Measurements from ENCODE around the gene CDH23. TPM values are rescaled to one million over a fixed set of nuclear protein-coding genes. Genes with fewer than 3 reads are reported as not detected.

CDH23 gene
- total and polyA plus RNA-seq, 9 of the 15 experiments (the other 6 are each of a cell fraction or from before 2014, with no cell fraction given) = 0.18 to 1.2 (median 0.47) TPM

DNA sequence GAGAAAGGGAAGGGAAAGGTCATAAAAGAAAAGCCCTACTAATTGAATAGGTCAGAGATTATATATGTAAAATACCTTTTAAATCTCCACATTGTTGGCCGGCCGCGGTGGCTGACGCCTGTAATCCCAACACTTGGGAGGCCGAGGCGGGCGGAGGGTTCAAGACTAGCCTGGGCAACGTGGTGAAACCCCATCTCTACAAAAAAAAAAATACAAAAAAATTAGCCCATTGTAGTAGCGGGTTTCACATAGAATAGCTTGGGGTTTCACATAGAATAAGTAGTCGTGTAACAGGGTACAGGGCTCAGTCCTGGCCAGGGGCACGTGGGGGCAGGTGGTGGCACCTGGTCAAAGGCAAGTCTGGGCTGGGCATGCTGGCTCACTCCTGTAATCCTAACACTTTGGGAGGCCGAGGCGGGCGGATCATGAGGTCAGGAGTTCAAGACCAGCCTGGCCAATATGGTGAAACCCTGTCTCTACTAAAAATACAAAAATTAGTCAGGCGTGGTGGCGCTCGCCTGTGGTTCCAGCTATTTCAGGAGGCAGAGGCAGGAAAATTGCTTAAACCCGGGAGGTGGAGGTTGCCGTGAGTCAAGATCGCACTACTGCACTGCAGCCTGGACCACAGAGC, 454.9 kb downstream of the CDH23 start (continued):
- TF ChIP-seq, protein P1, sequence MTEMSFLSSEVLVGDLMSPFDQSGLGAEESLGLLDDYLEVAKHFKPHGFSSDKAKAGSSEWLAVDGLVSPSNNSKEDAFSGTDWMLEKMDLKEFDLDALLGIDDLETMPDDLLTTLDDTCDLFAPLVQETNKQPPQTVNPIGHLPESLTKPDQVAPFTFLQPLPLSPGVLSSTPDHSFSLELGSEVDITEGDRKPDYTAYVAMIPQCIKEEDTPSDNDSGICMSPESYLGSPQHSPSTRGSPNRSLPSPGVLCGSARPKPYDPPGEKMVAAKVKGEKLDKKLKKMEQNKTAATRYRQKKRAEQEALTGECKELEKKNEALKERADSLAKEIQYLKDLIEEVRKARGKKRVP (CRISPR knock-in tag; IDR thresholded peaks at IDR 0.05) = 0 out of 2 replicates have a peak, but pooled peaks have one; percentile 31
- TF ChIP-seq, protein P2, sequence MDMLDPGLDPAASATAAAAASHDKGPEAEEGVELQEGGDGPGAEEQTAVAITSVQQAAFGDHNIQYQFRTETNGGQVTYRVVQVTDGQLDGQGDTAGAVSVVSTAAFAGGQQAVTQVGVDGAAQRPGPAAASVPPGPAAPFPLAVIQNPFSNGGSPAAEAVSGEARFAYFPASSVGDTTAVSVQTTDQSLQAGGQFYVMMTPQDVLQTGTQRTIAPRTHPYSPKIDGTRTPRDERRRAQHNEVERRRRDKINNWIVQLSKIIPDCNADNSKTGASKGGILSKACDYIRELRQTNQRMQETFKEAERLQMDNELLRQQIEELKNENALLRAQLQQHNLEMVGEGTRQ (CRISPR knock-in tag; IDR thresholded peaks at IDR 0.05) = peak; percentile 29; the same call in 1 of the 2 replicates
- 0 out of 2 replicates have a peak, but pooled peaks have one; percentile 16 for TF ChIP-seq ESRRA (IDR thresholded peaks at IDR 0.05; ENCODE audit: borderline replicate concordance, low read depth)
- peak; percentile 67; the same call in 1 of the 2 replicates for TF ChIP-seq ADNP (tag; IDR thresholded peaks at IDR 0.05)
- peak; percentile 49; the same call in 1 of the 2 replicates for TF ChIP-seq ARID2 (IDR thresholded peaks at IDR 0.05)
- 0 out of 2 replicates have a peak, but pooled peaks have one; percentile 9 for TF ChIP-seq EHMT2 (IDR thresholded peaks at IDR 0.05)
- peak; percentile 8; the same call in 1 of the 2 replicates for TF ChIP-seq KLF6 (CRISPR knock-in tag; IDR thresholded peaks at IDR 0.05; ENCODE audit: borderline replicate concordance)
- TF ChIP-seq, protein P3, sequence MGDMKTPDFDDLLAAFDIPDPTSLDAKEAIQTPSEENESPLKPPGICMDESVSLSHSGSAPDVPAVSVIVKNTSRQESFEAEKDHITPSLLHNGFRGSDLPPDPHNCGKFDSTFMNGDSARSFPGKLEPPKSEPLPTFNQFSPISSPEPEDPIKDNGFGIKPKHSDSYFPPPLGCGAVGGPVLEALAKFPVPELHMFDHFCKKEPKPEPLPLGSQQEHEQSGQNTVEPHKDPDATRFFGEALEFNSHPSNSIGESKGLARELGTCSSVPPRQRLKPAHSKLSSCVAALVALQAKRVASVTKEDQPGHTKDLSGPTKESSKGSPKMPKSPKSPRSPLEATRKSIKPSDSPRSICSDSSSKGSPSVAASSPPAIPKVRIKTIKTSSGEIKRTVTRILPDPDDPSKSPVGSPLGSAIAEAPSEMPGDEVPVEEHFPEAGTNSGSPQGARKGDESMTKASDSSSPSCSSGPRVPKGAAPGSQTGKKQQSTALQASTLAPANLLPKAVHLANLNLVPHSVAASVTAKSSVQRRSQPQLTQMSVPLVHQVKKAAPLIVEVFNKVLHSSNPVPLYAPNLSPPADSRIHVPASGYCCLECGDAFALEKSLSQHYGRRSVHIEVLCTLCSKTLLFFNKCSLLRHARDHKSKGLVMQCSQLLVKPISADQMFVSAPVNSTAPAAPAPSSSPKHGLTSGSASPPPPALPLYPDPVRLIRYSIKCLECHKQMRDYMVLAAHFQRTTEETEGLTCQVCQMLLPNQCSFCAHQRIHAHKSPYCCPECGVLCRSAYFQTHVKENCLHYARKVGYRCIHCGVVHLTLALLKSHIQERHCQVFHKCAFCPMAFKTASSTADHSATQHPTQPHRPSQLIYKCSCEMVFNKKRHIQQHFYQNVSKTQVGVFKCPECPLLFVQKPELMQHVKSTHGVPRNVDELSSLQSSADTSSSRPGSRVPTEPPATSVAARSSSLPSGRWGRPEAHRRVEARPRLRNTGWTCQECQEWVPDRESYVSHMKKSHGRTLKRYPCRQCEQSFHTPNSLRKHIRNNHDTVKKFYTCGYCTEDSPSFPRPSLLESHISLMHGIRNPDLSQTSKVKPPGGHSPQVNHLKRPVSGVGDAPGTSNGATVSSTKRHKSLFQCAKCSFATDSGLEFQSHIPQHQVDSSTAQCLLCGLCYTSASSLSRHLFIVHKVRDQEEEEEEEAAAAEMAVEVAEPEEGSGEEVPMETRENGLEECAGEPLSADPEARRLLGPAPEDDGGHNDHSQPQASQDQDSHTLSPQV (IDR thresholded peaks at IDR 0.05) = peak; percentile 90
- 0 out of 4 replicates have a peak, but pooled peaks of 1 of the 2 experiments have one; percentile 75 for TF ChIP-seq CSDE1 (IDR thresholded peaks at IDR 0.05)
- peak; percentile 44; the same call in 1 of the 2 replicates for TF ChIP-seq DPF2 (IDR thresholded peaks at IDR 0.05)
- TF ChIP-seq PHB2 (IDR thresholded peaks at IDR 0.05; ENCODE audit: low read depth) = peak; percentile 57; the same call in 1 of the 2 replicates
- peak; percentile 83 for TF ChIP-seq MECOM (CRISPR knock-in tag; IDR thresholded peaks at IDR 0.05)
- TF ChIP-seq, protein P4, sequence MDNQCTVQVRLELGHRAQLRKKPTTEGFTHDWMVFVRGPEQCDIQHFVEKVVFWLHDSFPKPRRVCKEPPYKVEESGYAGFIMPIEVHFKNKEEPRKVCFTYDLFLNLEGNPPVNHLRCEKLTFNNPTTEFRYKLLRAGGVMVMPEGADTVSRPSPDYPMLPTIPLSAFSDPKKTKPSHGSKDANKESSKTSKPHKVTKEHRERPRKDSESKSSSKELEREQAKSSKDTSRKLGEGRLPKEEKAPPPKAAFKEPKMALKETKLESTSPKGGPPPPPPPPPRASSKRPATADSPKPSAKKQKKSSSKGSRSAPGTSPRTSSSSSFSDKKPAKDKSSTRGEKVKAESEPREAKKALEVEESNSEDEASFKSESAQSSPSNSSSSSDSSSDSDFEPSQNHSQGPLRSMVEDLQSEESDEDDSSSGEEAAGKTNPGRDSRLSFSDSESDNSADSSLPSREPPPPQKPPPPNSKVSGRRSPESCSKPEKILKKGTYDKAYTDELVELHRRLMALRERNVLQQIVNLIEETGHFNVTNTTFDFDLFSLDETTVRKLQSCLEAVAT (IDR thresholded peaks at IDR 0.05) = peak in 1 of 2 experiments; percentile 10; a peak in 1 of 4 replicates
- TF ChIP-seq, protein P5, sequence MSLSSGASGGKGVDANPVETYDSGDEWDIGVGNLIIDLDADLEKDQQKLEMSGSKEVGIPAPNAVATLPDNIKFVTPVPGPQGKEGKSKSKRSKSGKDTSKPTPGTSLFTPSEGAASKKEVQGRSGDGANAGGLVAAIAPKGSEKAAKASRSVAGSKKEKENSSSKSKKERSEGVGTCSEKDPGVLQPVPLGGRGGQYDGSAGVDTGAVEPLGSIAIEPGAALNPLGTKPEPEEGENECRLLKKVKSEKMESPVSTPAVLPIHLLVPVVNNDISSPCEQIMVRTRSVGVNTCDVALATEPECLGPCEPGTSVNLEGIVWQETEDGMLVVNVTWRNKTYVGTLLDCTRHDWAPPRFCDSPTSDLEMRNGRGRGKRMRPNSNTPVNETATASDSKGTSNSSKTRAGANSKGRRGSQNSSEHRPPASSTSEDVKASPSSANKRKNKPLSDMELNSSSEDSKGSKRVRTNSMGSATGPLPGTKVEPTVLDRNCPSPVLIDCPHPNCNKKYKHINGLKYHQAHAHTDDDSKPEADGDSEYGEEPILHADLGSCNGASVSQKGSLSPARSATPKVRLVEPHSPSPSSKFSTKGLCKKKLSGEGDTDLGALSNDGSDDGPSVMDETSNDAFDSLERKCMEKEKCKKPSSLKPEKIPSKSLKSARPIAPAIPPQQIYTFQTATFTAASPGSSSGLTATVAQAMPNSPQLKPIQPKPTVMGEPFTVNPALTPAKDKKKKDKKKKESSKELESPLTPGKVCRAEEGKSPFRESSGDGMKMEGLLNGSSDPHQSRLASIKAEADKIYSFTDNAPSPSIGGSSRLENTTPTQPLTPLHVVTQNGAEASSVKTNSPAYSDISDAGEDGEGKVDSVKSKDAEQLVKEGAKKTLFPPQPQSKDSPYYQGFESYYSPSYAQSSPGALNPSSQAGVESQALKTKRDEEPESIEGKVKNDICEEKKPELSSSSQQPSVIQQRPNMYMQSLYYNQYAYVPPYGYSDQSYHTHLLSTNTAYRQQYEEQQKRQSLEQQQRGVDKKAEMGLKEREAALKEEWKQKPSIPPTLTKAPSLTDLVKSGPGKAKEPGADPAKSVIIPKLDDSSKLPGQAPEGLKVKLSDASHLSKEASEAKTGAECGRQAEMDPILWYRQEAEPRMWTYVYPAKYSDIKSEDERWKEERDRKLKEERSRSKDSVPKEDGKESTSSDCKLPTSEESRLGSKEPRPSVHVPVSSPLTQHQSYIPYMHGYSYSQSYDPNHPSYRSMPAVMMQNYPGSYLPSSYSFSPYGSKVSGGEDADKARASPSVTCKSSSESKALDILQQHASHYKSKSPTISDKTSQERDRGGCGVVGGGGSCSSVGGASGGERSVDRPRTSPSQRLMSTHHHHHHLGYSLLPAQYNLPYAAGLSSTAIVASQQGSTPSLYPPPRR (CRISPR knock-in tag; IDR thresholded peaks at IDR 0.05; ENCODE audit: borderline replicate concordance) = peak; percentile 63; the same call in 1 of the 2 replicates
- peak; percentile 62; the same call in 1 of the 2 replicates for TF ChIP-seq SMARCA5 (IDR thresholded peaks at IDR 0.05)
